ENCODE data around the gene MSH5. TPM values are rescaled to one million over a fixed set of nuclear protein-coding genes. Genes with fewer than 3 reads are reported as not detected.

Gene MSH5
- total and polyA plus RNA-seq, 9 of the 15 experiments (the other 6 are each of a cell fraction or from before 2014, with no cell fraction given): 12.5 to 104 (median 46.6) TPM

DNA sequence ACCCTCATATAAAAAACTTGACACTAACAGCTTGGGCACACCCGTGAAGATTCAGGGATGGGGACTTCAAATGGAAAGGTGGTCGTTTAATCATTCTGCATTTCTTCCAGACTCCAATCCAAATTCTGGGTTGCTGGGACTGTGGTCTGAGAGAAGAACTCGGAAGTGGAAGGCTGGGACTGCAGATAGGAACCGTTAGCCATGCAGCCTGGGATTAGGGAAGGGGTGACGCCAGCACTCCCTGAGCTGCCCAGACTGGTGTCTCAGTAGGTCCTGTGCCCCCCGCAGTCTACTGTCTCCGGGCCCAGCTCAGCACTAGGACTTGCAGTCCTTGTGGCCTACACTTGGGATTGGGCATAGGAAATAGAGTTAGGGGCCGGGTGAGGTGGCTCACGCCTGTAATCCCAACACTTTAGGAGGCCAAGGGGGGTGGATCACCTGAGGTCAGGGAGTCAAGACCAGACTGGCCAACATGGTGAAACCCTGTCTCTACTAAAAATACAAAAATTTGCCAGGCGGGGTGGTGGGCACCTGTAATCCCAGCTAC is 3.0 kb upstream of the MSH5 start (continued):
- TF ChIP-seq ZKSCAN3 (CRISPR knock-in tag; IDR thresholded peaks at IDR 0.05) (no peak), NR0B1 (IDR thresholded peaks at IDR 0.05; ENCODE audit: partially characterized antibody) (no peak), ATF1 (CRISPR knock-in tag; IDR thresholded peaks at IDR 0.05) (no peak), ATF1 (tag; IDR thresholded peaks at IDR 0.05) (no peak; the same call in none of the 2 replicates), CHD4 (IDR thresholded peaks at IDR 0.05; ENCODE audit: insufficient read depth, insufficient replicate concordance, low read depth, low read length, poor library complexity, severe bottlenecking) (peak; percentile 90), BMI1 (IDR thresholded peaks at IDR 0.05; ENCODE audit: low read length) (no peak), ZNF57 (CRISPR knock-in tag; IDR thresholded peaks at IDR 0.05) (no peak), ZSCAN32 (CRISPR knock-in tag; IDR thresholded peaks at IDR 0.05) (0 out of 2 replicates have a peak, but pooled peaks have one; percentile 25), PHB2 (IDR thresholded peaks at IDR 0.05; ENCODE audit: low read depth) (no peak), ZNF197 (CRISPR knock-in tag; IDR thresholded peaks at IDR 0.05; ENCODE audit: low read depth) (no peak), E2F1 (CRISPR knock-in tag; IDR thresholded peaks at IDR 0.05) (no peak; the same call in 1 of the 2 replicates), ZBTB34 (CRISPR knock-in tag; IDR thresholded peaks at IDR 0.05) (no peak), POLR2H (tag; IDR thresholded peaks at IDR 0.05; ENCODE audit: low read depth) (no peak), ZNF785 (CRISPR knock-in tag; IDR thresholded peaks at IDR 0.05) (no peak), PCBP1 (IDR thresholded peaks at IDR 0.05; ENCODE audit: low read depth, low read length, poor library complexity, severe bottlenecking) (no peak), MLLT1 (IDR thresholded peaks at IDR 0.05) (no peak)
- TF ChIP-seq, protein P1, sequence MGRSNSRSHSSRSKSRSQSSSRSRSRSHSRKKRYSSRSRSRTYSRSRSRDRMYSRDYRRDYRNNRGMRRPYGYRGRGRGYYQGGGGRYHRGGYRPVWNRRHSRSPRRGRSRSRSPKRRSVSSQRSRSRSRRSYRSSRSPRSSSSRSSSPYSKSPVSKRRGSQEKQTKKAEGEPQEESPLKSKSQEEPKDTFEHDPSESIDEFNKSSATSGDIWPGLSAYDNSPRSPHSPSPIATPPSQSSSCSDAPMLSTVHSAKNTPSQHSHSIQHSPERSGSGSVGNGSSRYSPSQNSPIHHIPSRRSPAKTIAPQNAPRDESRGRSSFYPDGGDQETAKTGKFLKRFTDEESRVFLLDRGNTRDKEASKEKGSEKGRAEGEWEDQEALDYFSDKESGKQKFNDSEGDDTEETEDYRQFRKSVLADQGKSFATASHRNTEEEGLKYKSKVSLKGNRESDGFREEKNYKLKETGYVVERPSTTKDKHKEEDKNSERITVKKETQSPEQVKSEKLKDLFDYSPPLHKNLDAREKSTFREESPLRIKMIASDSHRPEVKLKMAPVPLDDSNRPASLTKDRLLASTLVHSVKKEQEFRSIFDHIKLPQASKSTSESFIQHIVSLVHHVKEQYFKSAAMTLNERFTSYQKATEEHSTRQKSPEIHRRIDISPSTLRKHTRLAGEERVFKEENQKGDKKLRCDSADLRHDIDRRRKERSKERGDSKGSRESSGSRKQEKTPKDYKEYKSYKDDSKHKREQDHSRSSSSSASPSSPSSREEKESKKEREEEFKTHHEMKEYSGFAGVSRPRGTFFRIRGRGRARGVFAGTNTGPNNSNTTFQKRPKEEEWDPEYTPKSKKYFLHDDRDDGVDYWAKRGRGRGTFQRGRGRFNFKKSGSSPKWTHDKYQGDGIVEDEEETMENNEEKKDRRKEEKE (IDR thresholded peaks at IDR 0.05; ENCODE audit: borderline replicate concordance in 1 of 2, control insufficient read depth in 1 of 2, low read depth in 2 of 2, low read length in 1 of 2): no peak
- TF ChIP-seq, protein P2, sequence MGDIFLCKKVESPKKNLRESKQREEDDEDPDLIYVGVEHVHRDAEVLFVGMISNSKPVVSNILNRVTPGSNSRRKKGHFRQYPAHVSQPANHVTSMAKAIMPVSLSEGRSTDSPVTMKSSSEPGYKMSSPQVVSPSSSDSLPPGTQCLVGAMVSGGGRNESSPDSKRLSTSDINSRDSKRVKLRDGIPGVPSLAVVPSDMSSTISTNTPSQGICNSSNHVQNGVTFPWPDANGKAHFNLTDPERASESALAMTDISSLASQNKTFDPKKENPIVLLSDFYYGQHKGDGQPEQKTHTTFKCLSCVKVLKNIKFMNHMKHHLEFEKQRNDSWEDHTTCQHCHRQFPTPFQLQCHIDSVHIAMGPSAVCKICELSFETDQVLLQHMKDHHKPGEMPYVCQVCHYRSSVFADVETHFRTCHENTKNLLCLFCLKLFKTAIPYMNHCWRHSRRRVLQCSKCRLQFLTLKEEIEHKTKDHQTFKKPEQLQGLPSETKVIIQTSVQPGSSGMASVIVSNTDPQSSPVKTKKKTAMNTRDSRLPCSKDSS (IDR thresholded peaks at IDR 0.05; ENCODE audit: low read depth, partially characterized antibody): no peak
